Breast epithelium (tissue), 3 donors: ENCODE data around the gene MED20.

Source experiments
- CTCF ChIP-seq, 3 donors: fragments of 450-650 bp; IDR thresholded peaks; one replicate each; pipeline ENCODE4 v1.5.1; 2016 to 2017; ENCODE audit warnings: antibody characterized with exemption in 3 of 3, mild to moderate bottlenecking in 3 of 3, moderate library complexity in 3 of 3
- POLR2A ChIP-seq: fragments of 450-650 bp; IDR thresholded peaks from one replicate; pipeline ENCODE4 v1.6.1; 2016; ENCODE audit warnings: antibody characterized with exemption, mild to moderate bottlenecking, moderate library complexity
- POLR2AphosphoS5 ChIP-seq, 3 donors: sonication (generic); formaldehyde crosslinking; IDR thresholded peaks; one replicate each; pipeline ENCODE4 v1.6.1; 2017; ENCODE audit warnings: antibody characterized with exemption in 3 of 3

DNA sequence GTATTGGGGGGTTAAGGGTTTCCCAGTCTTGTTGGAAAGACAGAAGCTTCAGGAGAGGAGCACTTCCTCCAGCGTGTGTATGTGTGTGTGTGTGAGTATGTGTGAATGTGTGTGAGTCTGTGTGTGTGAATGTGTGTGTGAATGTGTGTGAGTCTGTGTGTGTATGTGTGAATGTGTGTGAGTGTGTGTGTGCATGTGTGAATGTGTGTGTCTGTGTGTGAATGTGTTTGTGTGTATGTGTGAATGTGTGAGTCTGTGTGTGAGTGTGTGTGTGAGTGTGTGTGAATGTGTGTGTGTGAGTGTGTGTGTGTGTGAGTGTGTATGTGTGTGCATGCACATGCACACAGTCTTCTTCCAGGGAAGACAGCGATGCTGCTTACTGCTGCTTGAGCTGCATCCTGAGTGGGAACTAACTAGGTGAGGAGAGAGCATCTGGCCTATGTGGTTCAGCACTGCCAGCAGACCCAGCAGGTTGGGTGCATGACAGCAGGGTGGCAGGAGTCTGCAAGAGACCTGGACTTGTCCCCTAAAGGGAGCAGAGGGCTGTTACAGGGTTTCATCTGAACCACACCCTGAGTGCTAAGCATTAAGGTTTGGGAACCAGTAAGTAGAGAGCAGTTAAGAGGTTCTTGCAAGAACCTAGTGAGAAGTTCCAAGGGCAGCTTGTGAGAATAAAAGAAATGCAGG lies 43.4 kb upstream of the MED20 start:
- TF ChIP-seq CTCF (IDR thresholded peaks at IDR 0.05) (no peak), POLR2A (no peak), POLR2AphosphoS5 (IDR thresholded peaks at IDR 0.05) (no peak)
